Measurements from ENCODE around the gene CCL2.

Gene CCL2

DNA sequence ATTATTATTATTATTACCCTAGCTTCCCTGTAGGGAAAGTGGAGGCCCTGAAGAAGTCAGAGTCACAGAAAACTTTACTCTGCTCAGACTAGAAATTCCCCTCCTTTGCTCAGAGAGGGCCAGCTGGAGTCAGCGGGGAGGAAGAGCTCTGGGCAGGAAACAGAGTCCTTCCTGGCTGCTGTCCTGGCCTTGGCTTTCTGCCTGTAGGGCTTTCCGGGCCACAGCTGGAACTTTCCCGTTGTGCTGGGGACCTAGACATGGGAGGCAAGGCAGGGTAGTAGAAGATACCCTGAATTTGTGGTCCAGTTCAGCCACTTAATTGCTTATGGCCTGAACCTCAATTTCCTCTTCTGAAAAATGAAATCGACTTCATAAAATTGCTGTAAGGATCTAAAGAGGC lies 14.0 kb upstream of the CCL2 start:
- peak in 18 of 56 donors; percentile 4 to 54 (median 26) for DNase-seq

DNA sequence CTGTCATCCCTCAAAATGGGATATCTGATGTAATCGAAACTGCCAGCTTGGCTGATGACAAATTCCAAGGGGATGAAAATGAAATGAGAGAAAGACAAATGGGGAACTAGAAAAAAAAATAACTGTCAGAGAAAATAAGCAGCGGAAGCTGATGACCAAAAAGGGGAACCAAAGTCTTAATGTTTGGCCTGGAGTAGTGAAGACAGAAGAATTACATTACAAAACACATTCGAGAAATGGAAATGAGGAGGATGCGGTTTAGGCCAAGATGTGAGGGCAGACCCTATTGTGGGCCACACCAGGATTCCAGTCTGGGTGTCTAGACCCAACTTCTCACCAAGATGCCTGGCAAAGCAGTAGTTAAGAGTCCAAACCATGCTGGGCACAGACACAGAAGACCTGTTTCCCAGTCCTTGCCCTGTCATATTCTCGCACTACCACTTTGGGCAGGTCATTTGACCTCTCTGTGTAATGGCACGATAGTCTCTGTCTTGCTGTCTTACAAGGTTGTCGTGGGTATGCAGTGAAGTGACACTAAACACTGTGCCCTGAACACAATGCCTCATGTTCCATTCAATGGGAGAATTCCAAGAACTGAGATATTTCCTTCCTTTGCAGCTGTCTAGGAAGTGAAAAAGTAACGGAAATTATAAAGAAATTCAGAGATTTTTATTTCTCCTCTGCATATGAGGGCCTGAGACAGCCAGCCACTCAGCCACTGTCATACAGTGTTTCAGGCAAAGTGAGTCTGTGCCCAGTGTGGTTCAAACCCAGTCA lies 12.3 kb upstream of the CCL2 start:
- no peak for DNase-seq

DNA sequence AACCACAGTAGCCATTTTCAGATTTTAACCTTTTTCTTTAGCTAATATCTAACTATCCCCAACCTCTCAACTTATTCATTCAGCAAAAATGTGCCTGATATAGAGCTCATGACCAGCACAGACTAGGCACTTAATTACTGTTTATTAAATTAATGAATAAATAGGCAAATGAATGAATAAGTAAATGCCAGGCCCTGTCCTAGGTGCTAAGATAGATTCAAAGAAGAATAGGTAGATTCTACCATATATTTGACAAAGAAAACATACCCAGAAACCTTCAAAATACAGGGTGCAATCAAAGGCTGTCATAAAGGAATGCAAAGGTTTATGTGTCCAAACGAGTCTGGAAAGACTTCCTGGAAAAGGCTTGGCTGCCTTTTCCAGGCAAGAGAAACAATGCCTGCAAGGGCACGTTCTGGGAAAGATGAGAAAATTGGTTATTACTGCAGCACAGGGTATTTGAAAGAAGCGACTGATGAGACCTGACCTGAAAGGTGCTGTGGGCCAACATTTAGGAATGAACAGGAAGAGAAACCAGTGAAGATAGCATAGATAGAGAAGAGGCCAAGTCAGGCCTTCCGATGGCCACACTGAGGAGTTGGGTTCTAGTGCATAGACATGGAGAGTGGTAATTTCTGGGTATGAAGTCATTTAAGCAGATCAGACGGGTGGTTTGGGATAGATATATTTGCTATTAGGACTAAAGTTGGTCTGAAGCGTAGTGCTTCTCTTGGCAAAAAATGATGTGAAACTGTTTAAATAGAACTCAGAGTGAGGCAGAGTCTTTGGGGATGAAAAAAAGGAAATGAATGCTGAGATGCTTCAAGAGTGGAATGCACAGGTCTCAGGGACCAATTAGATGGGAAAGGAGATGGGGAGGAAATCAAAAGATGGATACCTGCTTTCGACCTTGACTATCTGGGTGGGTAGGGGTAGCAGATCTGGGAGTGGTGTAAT lies 11.4 kb upstream of the CCL2 start:
- no peak for DNase-seq

GRCh38 chr17:34245351-34245905 lies 9.7 kb upstream of the CCL2 start:
- DNase-seq = no peak

DNA sequence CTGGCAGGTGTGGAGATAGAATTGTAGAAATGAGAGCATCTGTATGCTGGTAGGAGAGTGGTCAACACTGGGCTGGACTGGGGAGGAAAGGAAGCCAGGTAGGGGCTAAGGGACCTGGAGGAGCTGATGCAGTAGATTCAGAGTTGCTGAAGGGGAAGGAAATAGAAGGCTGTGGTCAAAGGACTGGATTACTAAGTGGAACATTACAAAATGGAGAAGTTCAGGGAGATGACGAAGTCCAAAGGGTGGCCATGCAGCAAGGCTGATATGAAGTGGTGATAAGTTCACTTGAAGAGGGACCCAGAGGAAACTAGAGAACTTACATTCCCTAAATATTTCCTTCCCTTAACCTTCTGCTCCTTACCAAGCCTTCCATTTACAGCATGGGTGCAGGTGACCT lies 8.6 kb upstream of the CCL2 start:
- DNase-seq = peak in 1 of 56 donors; percentile 25

- no peak for DNase-seq
These were observed 8.2 kb upstream of the CCL2 start for GRCh38 chr17:34246881-34247280.

DNA sequence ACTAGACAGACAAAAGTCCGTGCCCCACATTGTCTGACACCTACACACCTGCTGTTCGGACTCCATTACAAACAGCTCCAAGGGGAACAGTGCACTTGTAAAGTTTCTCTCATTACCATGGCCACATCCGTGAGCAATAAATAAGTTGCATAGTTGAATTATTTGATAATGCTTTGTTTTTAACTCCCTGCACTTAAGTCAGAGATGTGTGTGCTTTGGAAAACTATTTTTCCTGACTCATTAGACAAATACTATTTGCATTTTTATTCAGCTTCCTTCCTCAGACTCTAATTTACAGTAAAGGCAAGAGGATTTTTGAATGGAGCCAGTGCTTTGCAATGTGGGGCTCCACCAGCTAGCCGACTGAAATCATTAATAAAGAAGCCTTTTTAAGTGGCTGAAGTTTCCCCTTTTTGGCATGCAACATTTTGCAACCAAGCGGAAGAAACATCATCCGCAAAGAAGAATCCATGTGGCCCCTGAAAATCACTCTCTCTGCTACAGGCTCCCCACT lies 6.5 kb upstream of the CCL2 start:
- DNase-seq = no peak

- no peak for DNase-seq
These were observed 6.0 kb upstream of the CCL2 start for GRCh38 chr17:34249061-34249460.

GRCh38 chr17:34249478-34249877 lies 5.6 kb upstream of the CCL2 start:
- DNase-seq = no peak

DNA sequence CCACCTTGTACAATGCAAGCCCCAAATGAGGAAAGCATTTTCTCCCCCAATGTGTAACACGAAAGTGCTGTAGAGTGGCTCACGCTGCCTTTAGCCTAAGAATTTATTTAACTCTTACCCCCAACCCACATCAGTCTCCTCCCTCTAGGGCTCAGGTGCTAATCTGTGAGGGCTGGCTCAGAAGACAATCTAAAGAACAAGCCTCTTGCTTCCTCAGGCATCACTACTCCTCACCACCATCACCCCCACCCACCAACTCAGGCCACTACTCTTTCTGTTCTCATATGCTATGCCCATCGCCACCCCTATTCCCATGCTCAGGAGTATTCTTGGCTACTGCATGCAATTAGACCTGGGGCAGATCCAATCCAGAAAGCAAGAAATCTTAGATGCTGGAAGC lies 3.9 kb upstream of the CCL2 start:
- DNase-seq = no peak

- DNase-seq = peak in 1 of 56 donors; percentile 62
These were observed 3.0 kb upstream of the CCL2 start for GRCh38 chr17:34252095-34252443.

DNA sequence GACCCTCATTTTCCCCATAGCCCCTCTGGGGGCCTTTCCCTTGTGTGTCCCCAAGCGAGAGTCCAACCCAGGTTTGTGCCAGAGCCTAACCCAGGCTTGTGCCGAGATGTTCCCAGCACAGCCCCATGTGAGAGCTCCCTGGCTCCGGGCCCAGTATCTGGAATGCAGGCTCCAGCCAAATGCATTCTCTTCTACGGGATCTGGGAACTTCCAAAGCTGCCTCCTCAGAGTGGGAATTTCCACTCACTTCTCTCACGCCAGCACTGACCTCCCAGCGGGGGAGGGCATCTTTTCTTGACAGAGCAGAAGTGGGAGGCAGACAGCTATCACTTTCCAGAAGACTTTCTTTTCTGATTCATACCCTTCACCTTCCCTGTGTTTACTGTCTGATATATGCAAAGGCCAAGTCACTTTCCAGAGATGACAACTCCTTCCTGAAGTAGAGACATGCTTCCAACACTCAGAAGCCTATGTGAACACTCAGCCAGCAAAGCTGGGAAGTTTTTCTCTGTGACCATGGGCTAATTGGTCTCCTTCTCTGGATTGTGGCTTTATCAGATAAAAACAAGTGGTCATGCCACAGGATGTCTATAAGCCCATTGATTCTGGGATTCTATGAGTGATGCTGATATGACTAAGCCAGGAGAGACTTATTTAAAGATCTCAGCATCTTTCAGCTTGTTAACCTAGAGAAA lies 2.5 kb upstream of the CCL2 start:
- peak in 48 of 56 donors; percentile 8 to 80 (median 48) for DNase-seq

- DNase-seq = no peak
These were observed 2.0 kb upstream of the CCL2 start for GRCh38 chr17:34253139-34253525.

GRCh38 chr17:34254146-34254545 lies 939 bp upstream of the CCL2 start:
- DNase-seq = no peak

- no peak for DNase-seq
These were observed 272 bp downstream of the CCL2 start for GRCh38 chr17:34255381-34255732.

DNA sequence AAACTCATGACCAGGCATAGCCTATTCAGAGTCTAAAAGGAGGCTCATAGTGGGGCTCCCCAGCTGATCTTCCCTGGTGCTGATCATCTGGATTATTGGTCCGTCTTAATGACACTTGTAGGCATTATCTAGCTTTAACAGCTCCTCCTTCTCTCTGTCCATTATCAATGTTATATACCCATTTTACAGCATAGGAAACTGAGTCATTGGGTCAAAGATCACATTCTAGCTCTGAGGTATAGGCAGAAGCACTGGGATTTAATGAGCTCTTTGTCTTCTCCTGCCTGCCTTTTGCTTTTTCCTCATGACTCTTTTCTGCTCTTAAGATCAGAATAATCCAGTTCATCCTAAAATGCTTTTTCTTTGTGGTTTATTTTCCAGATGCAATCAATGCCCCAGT lies 756 bp downstream of the CCL2 start:
- no peak for DNase-seq

DNA sequence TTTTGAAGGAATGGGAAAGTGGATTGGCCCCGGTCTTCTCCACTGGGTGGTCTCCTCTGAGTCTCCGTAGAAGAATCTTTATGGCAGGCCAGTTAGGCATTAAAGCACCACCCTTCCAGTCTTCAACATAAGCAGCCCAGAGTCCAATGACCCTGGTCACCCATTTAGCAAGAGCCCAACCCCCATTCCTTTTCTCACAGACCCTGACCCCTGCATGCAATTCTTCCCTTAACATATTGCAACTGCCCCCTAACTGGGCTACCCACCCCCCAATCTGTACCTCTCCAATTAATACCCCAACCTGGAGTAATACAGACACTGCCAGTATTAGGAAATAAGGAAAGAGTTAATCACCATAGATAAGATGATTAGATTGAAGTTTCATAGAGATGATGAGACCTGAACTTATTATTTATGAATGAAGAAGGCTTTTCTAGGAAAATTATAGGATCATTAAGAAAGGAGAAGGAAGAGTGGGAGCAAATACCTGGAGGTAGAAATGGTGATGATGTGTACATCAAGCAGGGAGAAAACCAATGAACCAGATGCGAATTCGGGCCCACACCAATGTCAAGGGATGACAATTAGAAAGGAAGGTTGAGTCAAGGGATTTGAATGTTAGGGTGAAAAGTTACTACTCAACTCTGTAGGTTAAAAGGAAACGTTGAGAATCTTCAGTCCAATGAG lies 2.4 kb downstream of the CCL2 start:
- no peak for DNase-seq

- DNase-seq = no peak
These were observed 2.9 kb downstream of the CCL2 start for GRCh38 chr17:34257986-34258326.

DNA sequence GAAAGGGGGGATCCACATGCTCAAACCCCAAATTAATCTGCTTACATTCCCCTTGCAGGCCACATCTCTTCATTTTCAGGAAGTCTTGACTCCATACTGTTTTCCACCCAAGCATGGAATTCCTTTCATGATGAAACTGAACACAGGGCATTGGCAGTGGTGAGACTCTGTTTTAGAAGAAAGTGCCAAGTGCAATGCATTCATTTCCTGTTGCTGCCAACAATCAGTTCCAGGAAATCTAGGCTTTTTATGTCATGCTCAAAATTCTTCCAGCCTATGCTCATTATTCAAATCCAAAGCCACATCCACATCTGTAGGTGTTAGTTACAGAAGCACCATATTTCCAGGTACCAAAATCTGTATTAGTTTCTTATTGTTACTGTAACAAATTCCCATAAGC lies 4.1 kb downstream of the CCL2 start:
- no peak for DNase-seq

DNA sequence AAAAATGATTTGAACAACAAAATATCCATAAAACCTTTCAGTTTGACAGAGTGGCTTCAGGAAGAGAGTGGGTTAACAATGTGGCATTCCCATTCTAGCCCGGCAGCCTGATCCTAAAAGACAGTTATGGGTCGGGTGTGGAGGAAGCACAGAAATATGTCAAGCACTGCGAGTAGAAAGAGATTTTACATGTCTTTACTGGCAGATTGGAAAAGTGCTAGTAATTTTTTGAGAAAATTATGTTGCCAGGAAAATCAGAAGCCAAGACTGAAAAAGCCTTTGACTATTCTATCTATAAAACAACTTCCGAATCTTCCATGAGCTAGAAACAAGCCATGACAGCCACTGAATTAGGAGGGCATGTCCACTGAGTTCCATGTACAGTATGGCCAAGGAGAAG lies 5.8 kb downstream of the CCL2 start:
- no peak for DNase-seq
